ENCODE results near the gene PTPRG.

- no peak for TF ChIP-seq CTCF (conservative IDR thresholded peaks at IDR 0.05; ENCODE audit: low read depth, low read length)
- no peak for TF ChIP-seq EZH2 (IDR thresholded peaks at IDR 0.05; ENCODE audit: borderline replicate concordance, low read depth, low read length, poor library complexity, severe bottlenecking)
Observed at GRCh38 chr3:61943975-61944374, 382.6 kb downstream of the PTPRG start.
